ENCODE measurements around the gene TECPR1.

The TECPR1 gene

DNA sequence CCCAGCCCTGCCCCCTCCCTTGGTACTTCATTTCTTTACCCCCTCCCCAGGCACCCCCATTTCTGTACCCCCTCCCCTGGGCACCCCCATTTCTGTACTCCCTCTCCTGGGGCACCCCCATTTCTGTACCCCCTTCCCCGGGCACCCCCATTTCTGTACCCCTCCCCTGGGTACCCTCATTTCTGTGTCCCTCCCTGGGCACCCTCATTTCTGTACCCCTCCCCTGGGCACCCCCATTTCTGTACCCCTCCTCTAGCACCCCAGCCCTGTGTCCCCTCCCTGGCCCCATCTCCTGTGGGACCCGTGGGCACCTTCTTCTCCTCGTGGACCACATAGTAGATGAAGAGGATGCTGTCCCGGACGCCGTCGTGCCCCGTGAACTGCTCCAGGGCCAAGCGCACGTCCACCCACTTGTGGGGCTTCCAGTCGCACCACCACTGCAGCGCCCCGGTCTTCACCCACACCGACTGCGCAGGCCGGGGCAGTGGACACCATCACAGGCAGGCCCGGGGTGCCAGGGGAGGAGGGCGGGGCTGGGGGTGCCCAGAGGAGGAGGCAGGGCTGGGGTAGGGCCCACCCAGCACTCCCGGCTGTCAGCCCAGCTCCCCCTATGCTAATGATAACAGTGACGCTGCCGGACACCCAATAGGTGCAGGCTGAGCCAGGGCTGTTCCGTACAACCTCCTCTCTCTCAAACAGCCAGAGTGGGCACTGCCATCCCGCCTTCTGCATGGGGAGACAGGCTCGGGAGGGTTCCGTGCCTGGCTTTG is 20.4 kb downstream of the TECPR1 start:
- TF ChIP-seq, protein P1, sequence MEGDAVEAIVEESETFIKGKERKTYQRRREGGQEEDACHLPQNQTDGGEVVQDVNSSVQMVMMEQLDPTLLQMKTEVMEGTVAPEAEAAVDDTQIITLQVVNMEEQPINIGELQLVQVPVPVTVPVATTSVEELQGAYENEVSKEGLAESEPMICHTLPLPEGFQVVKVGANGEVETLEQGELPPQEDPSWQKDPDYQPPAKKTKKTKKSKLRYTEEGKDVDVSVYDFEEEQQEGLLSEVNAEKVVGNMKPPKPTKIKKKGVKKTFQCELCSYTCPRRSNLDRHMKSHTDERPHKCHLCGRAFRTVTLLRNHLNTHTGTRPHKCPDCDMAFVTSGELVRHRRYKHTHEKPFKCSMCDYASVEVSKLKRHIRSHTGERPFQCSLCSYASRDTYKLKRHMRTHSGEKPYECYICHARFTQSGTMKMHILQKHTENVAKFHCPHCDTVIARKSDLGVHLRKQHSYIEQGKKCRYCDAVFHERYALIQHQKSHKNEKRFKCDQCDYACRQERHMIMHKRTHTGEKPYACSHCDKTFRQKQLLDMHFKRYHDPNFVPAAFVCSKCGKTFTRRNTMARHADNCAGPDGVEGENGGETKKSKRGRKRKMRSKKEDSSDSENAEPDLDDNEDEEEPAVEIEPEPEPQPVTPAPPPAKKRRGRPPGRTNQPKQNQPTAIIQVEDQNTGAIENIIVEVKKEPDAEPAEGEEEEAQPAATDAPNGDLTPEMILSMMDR (IDR thresholded peaks at IDR 0.05; ENCODE audit: low read depth, low read length, missing control alignments) = no peak
- in situ Hi-C loops (cut with HindIII; ENCODE audit: low sequenced_read_pairs) = no loop called here
- DNase-seq (ENCODE audit: low read depth) = no peak
- no peak overlapping the region for H3K4me3 ChIP-seq (ENCODE audit: low read depth, low read length)

DNA sequence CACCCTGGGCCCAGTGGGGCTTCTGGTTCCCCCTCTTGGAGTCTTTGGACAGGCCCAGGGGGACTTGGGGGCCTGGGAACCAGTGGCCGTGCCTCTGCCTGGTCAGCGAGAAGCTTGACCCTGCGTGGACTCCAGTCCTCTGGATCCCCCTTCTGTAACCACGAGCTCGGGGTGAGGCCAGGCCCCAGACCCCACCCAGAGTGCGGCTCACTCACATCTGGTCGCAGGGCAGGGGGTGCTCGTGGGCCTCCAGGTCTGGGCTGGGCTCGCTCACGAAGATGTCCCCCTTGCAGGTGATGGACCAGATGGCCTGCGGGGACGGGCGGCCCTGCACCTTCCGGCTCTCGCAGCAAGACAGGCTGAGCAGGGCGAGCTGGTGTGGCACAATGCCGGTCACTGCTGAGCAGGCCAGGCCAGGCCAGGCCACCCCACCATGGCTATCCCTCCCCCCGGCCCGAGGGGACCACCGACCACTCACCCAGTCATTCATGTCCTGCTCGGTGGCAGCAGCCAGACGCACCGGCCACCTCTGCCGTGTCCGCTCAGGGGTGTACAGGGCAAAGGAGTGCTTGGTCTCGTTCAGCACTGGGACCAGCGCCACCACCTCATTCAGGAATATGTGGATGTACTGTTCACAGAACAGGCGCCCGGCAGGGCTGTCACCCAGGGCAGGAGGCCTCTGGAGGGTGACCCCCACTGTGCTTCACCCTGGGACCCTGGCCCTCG is 21.1 kb downstream of the TECPR1 start:
- in situ Hi-C loops (cut with HindIII; ENCODE audit: low sequenced_read_pairs) = no loop called here
- TF ChIP-seq, protein P1 (IDR thresholded peaks at IDR 0.05; ENCODE audit: low read depth, low read length, missing control alignments) = no peak
- no peak for DNase-seq (ENCODE audit: low read depth)
- no peak overlapping the region for H3K4me3 ChIP-seq (ENCODE audit: low read depth, low read length)

DNA sequence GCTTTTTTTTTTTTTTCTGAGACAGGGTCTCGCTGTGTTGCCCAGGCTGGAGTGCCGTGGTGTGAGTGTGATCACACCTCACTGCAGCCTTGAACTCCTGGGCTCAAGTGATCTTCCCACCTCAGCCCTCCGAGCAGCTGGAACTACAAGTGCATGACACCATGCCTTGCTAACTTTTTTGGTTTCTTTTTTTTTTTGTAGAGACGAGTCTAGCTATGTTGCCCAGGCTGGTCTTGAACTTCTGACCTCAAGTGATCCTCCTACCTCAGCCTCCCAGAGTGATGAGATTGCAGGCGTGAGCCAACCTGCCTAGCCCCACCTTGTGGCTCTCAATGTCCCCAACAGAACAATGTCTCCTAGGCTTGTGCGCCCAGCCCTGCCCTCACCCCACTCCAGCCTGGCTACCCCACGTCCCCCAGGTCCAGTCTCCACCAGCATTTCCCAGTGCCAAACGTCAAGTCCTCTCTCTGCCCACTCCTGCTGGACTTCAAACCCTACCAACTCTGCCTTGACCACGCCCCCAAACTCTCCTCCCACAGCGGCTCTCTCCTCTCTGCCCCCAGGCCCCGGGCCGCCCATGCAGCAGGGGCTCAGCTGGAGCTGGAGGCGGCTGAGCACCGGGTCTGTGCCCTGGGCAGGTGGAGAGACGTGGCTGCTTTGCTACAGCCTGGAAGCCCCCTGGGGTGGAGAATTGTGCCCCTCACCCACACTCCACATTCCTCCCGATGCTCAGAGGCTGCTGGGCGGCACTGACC is 21.9 kb downstream of the TECPR1 start:
- no peak overlapping the region for H3K4me3 ChIP-seq (ENCODE audit: low read depth, low read length)
- TF ChIP-seq, protein P1 (IDR thresholded peaks at IDR 0.05; ENCODE audit: low read depth, low read length, missing control alignments) = no peak
- DNase-seq (ENCODE audit: low read depth) = no peak
- in situ Hi-C loops (cut with HindIII; ENCODE audit: low sequenced_read_pairs) = no loop called here

DNA sequence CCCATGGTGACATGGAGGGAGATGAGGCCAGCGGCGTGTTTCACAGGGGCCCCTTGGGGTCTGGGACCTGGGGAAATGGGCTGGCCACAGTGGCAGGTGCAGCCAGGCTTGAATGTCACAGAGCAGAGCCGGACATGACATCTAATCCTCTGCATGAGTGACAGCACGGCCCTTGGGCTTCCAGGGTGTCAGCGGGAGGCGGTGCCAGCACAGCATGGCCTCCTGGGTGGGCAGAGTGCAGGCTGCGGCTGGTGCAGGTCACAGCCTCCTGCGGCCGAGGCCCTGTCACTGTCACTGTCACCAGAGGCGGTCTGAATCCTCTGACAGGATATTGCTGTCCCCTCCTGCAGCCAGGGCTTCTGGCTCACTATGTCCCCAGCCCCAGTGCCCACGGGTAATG is 22.6 kb downstream of the TECPR1 start:
- no peak overlapping the region for H3K4me3 ChIP-seq (ENCODE audit: low read depth, low read length)
- in situ Hi-C loops (cut with HindIII; ENCODE audit: low sequenced_read_pairs) = no loop called here
- TF ChIP-seq, protein P1 (IDR thresholded peaks at IDR 0.05; ENCODE audit: low read depth, low read length, missing control alignments) = no peak
- DNase-seq (ENCODE audit: low read depth) = no peak

DNA sequence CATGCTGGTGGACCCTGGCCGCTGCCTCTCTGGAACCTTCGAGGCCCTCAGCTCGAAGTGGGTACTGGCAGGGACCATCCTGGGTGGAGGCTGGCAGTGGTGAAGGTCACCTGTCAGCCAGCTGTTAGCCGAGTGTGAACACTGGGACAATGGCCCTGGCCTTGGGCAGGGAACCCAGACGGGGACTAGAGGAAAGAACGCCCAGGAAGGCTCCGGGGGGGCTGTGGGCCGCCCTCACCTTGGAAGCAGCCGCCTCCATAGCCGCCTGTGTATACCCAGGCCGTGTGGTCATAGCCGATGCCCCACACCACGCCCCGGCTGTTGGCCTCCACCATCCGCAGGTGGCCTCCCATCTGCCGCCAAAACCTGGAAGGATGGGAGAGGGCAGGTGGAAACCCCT is 23.2 kb downstream of the TECPR1 start:
- in situ Hi-C loops (cut with HindIII; ENCODE audit: low sequenced_read_pairs) = no loop called here

DNA sequence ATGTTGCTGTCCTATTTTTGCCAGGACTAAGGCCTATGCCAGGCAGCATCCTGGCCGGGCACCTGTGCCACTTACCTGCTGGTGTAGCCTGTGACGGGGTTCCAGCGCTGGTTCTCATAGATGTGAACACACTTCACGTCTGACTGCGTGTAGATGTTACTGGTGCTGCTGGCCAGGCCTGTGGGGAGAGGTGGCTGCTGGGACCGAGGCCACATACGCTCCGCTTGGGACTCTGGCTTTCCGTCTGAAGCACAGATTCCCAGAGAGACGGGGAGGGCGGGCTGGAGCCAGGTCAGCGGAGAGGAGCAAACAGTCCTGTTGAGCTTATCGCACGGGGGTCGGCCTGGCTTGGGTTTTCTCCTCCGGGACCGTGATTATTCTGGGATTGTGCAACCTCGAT is 24.1 kb downstream of the TECPR1 start:
- in situ Hi-C loops (cut with HindIII; ENCODE audit: low sequenced_read_pairs) = no loop called here
- no peak for DNase-seq (ENCODE audit: low read depth)
- TF ChIP-seq, protein P1 (IDR thresholded peaks at IDR 0.05; ENCODE audit: low read depth, low read length, missing control alignments) = no peak
- H3K4me3 ChIP-seq (ENCODE audit: low read depth, low read length) = no peak overlapping the region

More for the DNA sequence above, 23.2 kb downstream of the TECPR1 start:
- TF ChIP-seq, protein P1 (IDR thresholded peaks at IDR 0.05; ENCODE audit: low read depth, low read length, missing control alignments) = no peak
- no peak overlapping the region for H3K4me3 ChIP-seq (ENCODE audit: low read depth, low read length)
- DNase-seq (ENCODE audit: low read depth) = no peak
